ENCODE results near the gene CHGA. TPM values are rescaled to one million over a fixed set of nuclear protein-coding genes. Genes with fewer than 3 reads are reported as not detected.

The CHGA gene
- total RNA-seq, 4 donors from 2014 or later: not detected

- Histone ChIP-seq H3K4me1 (peaks cover 0 to 6% (median 0%) of the 10 kb centered on the region in 4 donors), H3K36me3 (peaks cover 0 to 57% (median 6%) of the 10 kb centered on the region in 3 donors), H3K4me3 (no peak overlapping the region), H3K27me3 (no peaks in the 10 kb centered on the region), H3K27ac (no peak overlapping the region), H3K9me3 (no peaks in the 10 kb centered on the region)
- WGBS, 2 donors: 90 to 93% methylated on average over 7 to 10 of the region's 11 CpGs
- DNase-seq (ENCODE audit: low spot score in 2 of 2): no peak
- TF ChIP-seq POLR2A (IDR thresholded peaks at IDR 0.05) (no peak), CTCF (IDR thresholded peaks at IDR 0.05) (no peak), EP300 (IDR thresholded peaks at IDR 0.05) (no peak)
Measured at GRCh38 chr14:92935446-92935845, 12.5 kb downstream of the CHGA start.

GRCh38 chr14:92936085-92936484 lies 13.1 kb downstream of the CHGA start:
- Histone ChIP-seq H3K27ac (no peak overlapping the region), H3K9me3 (no peaks in the 10 kb centered on the region), H3K36me3 (peaks cover 0 to 64% (median 6%) of the 10 kb centered on the region in 3 donors), H3K27me3 (no peaks in the 10 kb centered on the region), H3K4me1 (peaks cover 0 to 6% (median 0%) of the 10 kb centered on the region in 4 donors), H3K4me3 (no peak overlapping the region)
- TF ChIP-seq EP300 (IDR thresholded peaks at IDR 0.05) (no peak), CTCF (IDR thresholded peaks at IDR 0.05) (no peak), POLR2A (IDR thresholded peaks at IDR 0.05) (no peak)
- 82 to 92% methylated on average over 8 to 11 of the region's 11 CpGs for WGBS, 2 donors
- DNase-seq (ENCODE audit: low spot score in 2 of 2): no peak

GRCh38 chr14:92937051-92937937 lies 14.3 kb downstream of the CHGA start:
- TF ChIP-seq POLR2A (IDR thresholded peaks at IDR 0.05) (no peak), EP300 (IDR thresholded peaks at IDR 0.05) (no peak), CTCF (IDR thresholded peaks at IDR 0.05) (no peak)
- no peak for DNase-seq (ENCODE audit: low spot score in 2 of 2)
- Histone ChIP-seq H3K27ac (no peak overlapping the region), H3K4me3 (no peak overlapping the region), H3K36me3 (peaks cover 0 to 76% (median 13%) of the 10 kb centered on the region in 3 donors), H3K4me1 (peaks cover 0 to 6% (median 0%) of the 10 kb centered on the region in 4 donors), H3K9me3 (no peaks in the 10 kb centered on the region), H3K27me3 (no peaks in the 10 kb centered on the region)
- 90 to 93% methylated on average over 14 to 16 of the region's 16 CpGs for WGBS, 2 donors

- Histone ChIP-seq H3K4me3 (no peak overlapping the region), H3K9me3 (no peaks in the 10 kb centered on the region), H3K27ac (no peak overlapping the region), H3K36me3 (peaks cover 0 to 86% (median 13%) of the 10 kb centered on the region in 3 donors), H3K27me3 (no peaks in the 10 kb centered on the region), H3K4me1 (no peaks in the 10 kb centered on the region)
- whole genome bisulfite sequencing, 2 donors: 80% methylated on average over 9 of the region's 9 CpGs
- DNase-seq (ENCODE audit: low spot score in 2 of 2): no peak
- no peak for TF ChIP-seq CTCF (IDR thresholded peaks at IDR 0.05)
- TF ChIP-seq POLR2A (IDR thresholded peaks at IDR 0.05): no peak
Measured at GRCh38 chr14:92938235-92938875, 15.4 kb downstream of the CHGA start.
